ENCODE measurements around the gene PET100.
A peak's percentile ranks its signal among the peaks of the same experiment; 100 is the strongest.

The PET100 gene

DNA sequence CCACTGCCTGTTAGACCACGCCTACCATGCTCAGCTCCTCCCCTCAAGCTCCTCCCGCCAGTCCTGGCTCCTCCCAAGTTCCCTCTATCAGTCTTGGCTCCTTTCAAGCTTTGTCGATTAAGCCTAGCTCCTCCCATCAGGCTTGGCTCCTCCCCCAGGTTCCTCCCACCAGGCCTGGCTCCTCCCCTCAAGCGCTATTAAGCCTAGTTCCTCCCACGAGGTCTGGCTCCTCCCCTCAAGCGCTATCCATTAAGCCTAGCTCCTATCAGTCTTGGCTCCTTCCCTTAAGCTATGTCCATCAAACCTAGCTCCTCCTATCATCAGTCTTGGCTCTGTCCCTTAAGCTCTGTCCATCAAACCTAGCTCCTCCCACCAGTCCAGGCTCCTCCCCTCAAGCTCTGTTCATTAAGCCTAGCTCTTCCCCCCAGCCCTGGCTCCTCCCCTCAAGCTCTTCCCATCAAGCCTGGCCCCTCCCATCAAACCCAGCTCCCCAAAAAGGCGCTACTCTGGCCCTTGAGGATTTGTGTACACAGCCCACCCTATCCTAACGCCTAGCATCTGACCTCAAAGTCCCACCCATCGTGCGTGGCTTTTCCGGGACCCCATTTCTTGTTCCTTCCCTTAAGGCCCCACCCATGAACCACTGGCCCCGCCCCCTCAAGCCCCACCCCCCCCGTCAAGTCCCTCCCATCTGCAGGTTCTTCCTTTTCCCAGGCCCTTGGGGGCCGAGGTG, 23.9 kb upstream of the PET100 start:
- DNase-seq (ENCODE audit: low read depth), result peak; percentile 31
- no peak overlapping the region for H3K4me3 ChIP-seq (replicated peaks; ENCODE audit: low read depth, low read length)
- TF ChIP-seq, protein P1, sequence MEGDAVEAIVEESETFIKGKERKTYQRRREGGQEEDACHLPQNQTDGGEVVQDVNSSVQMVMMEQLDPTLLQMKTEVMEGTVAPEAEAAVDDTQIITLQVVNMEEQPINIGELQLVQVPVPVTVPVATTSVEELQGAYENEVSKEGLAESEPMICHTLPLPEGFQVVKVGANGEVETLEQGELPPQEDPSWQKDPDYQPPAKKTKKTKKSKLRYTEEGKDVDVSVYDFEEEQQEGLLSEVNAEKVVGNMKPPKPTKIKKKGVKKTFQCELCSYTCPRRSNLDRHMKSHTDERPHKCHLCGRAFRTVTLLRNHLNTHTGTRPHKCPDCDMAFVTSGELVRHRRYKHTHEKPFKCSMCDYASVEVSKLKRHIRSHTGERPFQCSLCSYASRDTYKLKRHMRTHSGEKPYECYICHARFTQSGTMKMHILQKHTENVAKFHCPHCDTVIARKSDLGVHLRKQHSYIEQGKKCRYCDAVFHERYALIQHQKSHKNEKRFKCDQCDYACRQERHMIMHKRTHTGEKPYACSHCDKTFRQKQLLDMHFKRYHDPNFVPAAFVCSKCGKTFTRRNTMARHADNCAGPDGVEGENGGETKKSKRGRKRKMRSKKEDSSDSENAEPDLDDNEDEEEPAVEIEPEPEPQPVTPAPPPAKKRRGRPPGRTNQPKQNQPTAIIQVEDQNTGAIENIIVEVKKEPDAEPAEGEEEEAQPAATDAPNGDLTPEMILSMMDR (IDR thresholded peaks at IDR 0.05; ENCODE audit: low read length, missing control alignments), result no peak

DNA sequence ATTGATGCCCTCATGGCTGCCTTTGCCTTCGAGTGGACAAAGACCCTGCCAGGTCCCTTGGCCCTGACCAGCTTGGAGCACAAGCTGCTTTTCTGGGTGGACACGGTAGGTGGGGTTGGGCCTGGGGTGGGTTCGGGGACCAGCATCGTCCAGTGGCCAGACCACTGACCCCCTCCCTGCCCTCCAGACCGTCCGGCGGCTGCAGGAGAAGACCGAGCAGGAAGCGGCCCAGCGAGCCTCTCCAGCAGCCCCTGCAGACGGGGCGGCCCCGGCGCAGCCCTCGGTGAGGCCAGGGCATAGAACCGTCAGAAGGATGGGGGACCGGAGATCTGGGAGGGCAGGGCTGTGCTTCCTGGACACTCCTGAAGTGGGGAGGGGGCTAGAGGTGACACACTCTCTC, 23.3 kb upstream of the PET100 start:
- H3K4me3 ChIP-seq (replicated peaks; ENCODE audit: low read depth, low read length), result no peak overlapping the region
- TF ChIP-seq, protein P1 (IDR thresholded peaks at IDR 0.05; ENCODE audit: low read length, missing control alignments), result no peak
- DNase-seq (ENCODE audit: low read depth), result no peak

DNA sequence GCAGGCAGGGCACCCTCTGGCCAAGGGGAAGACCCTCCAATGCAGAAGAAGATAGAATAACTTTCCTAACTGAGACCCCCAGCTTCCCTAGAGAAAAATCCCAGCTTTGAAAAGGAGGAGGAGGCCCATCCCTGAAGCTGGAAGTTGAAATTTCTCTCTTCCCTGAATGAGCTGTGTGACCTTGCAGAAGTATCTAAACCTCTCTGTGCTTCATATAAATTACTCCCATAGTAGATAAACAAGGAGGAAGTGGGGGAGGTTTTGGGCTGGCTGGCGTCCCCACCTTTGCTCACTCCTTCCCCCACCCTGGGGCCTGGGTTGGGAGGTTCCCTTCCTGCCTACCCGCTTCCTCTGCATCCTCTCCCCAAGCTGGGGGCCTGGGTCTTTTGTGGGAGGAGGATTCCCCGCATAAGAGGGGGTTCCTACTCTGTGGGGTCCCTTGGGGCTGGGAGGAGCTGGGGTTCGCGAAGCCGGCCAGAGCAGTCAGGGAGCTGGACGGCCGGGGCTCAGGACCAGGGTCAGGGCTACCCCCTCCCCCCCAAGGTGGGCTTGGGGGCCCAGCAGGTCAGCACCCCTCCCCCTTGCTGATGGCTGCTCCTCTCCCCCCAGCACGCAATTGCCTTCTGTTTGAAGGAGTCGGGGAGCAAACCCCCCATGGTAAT, 22.2 kb upstream of the PET100 start:
- TF ChIP-seq, protein P1 (IDR thresholded peaks at IDR 0.05; ENCODE audit: low read length, missing control alignments), result no peak
- DNase-seq (ENCODE audit: low read depth), result no peak
- no peak overlapping the region for H3K4me3 ChIP-seq (replicated peaks; ENCODE audit: low read depth, low read length)

DNA sequence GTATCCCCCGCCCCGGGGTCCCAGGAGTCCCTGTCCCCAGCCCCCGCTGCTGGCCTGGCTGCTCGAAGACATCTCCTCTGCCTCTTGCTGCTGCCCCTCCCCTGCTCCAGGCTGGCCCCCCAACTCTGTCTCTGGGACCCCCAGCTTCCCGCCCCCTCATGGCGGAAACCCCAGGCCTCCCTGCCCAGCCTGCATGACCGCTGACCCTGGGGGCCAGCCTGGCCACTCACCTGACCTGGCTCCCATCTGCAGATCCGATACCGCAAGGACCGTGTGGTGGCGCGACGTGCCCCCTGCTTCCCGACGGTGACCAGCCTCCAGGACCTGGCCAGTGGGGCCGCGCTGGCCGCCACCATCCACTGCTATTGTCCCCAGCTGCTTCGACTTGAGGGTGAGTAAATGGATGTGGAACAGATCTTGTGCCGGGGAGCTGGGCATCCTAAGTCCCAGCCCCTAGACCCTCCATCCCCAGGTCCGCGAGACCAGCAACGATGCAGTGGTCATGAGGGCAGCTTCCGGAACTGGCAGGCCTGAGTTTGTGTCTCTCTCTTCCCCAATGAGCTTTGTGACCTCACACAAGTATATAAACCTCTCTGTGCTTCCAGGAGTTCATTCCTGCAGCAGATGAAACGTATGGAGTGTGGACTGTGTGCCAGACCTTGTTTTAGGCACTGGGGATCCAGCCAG, 21.6 kb upstream of the PET100 start:
- TF ChIP-seq, protein P1 (IDR thresholded peaks at IDR 0.05; ENCODE audit: low read length, missing control alignments), result no peak
- DNase-seq (ENCODE audit: low read depth), result no peak

DNA sequence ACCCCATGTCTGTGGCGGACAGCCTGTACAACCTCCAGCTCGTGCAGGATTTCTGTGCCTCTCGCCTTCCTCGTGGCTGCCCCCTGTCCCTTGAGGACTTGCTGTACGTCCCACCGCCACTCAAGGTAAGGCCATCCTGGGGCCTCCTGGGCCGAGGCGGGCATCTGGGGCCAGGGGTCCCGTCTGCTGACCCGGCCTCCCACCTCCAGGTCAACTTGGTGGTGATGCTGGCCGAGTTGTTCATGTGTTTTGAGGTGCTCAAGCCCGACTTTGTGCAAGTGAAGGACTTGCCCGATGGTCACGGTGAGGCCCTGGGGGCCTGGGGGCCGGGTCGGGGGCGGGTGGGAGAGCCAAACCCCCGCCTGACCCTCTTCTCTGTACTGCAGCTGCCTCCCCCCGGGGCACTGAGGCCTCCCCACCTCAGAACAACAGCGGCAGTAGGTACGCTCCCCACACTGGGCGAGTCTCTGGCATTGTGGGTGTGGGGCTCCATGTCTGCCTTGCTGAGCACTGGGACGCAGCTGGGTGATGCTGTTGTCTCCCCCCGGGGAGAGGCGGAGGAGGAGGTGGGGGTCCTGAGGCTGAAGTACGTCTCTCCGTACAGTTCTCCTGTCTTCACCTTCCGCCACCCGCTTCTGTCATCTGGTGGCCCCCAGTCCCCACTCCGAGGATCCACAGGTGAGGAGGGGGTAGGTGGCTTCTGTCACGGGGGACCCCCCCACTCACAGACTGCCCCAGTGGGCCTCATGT, 18.9 kb upstream of the PET100 start:
- DNase-seq (ENCODE audit: low read depth), result no peak
- H3K4me3 ChIP-seq (replicated peaks; ENCODE audit: low read depth, low read length), result no peak overlapping the region
- TF ChIP-seq, protein P1 (IDR thresholded peaks at IDR 0.05; ENCODE audit: low read length, missing control alignments), result no peak

More for the DNA sequence above, 21.6 kb upstream of the PET100 start:
- H3K4me3 ChIP-seq (replicated peaks; ENCODE audit: low read depth, low read length), result no peak overlapping the region

DNA sequence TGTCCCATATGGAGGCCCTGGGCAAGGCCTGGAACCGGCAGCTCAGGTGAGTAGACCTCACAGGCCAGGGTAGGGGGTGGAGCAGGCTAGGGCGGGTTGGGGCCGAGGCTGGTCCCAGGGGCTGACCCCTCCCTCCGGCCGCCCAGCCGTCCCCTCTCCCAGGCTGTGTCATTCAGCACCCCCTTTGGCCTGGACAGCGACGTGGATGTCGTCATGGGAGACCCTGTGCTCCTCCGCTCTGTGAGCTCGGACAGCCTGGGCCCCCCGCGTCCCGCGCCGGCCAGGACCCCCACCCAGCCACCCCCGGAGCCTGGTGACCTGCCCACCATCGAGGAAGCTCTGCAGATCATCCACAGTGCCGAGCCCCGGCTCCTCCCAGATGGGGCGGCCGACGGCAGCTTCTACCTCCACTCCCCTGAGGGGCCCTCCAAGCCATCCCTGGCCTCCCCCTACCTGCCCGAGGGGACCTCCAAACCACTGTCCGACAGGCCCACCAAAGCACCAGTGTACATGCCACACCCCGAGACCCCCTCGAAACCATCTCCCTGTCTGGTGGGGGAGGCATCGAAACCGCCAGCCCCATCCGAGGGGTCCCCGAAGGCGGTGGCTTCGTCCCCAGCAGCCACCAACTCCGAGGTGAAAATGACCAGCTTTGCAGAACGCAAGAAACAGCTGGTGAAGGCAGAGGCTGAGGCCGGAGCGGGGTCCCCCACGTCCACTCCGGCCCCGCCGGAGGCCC, 17.9 kb upstream of the PET100 start:
- no peak overlapping the region for H3K4me3 ChIP-seq (replicated peaks; ENCODE audit: low read depth, low read length)
- no peak for DNase-seq (ENCODE audit: low read depth)
- TF ChIP-seq, protein P1 (IDR thresholded peaks at IDR 0.05; ENCODE audit: low read length, missing control alignments), result no peak

Data from fibroblast of pulmonary artery (primary cell).